ENCODE data around the gene LRFN2.

Gene LRFN2

DNA sequence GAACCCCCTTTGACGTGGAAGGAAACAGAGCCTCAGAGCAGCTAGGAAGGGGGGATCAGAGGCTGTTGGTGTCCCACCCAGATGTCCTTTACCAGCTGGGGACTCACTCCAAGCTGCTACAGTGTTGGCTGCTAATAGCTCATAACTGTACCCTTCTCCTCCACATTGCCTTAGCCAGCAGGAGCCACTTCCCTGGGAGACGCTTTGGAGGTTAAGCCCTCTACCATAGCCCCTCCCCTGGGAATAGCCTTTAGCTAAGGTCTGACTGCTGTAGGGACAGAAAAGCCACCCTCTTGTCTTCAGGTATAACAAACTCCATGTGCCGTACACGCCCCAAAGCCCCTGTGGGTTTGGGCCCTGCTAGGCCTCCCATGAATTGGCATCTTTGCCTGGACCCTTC is 238.6 kb downstream of the LRFN2 start:
- no peak overlapping the region for H3K4me3 ChIP-seq (ENCODE audit: low read depth, low read length)
- TF ChIP-seq, protein P1, sequence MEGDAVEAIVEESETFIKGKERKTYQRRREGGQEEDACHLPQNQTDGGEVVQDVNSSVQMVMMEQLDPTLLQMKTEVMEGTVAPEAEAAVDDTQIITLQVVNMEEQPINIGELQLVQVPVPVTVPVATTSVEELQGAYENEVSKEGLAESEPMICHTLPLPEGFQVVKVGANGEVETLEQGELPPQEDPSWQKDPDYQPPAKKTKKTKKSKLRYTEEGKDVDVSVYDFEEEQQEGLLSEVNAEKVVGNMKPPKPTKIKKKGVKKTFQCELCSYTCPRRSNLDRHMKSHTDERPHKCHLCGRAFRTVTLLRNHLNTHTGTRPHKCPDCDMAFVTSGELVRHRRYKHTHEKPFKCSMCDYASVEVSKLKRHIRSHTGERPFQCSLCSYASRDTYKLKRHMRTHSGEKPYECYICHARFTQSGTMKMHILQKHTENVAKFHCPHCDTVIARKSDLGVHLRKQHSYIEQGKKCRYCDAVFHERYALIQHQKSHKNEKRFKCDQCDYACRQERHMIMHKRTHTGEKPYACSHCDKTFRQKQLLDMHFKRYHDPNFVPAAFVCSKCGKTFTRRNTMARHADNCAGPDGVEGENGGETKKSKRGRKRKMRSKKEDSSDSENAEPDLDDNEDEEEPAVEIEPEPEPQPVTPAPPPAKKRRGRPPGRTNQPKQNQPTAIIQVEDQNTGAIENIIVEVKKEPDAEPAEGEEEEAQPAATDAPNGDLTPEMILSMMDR (IDR thresholded peaks at IDR 0.05; ENCODE audit: low read depth, low read length): no peak

DNA sequence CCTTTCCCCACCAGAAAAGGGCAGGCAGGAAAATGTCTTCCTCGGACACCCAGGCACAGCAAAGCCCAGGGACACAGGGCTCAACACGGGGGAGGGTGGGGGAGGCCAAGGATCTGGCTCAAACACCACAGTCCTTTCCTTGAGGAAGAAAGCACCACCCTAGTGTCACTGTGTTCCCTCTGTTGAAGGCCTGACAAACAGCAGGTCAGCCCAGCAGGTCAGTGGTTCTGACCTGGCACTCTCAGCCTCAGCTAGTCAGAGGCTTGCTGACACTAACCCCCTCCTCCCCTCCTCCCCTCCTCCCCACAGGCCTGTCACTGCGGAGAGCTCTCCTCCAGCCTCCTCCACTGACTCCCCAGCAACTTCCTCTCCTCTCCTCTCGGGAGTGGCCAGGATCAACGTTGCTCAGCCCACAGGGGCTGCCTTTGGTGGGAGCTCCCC is 239.6 kb downstream of the LRFN2 start:
- H3K4me3 ChIP-seq (ENCODE audit: low read depth, low read length): no peak overlapping the region
- TF ChIP-seq, protein P1 (IDR thresholded peaks at IDR 0.05; ENCODE audit: low read depth, low read length): no peak

DNA sequence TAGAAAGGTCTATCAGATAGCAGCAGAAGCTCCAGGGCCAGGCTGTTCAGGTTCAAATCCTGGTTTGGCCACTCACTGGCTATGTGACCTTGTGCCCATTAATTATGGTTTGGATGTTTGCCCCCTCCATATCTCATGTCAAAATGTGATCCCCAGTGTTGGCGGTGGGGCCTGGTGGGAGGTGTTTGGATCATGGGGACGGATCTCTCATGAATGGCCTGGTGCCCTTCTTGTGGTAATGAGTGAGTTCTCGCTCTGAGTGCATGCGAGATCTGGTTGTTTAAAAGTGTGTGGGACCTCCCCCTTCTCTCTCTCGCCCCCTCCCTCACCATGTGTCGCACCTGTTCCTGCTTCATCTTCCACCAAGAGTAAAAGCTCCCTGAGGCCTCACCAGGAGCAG is 240.9 kb downstream of the LRFN2 start:
- TF ChIP-seq, protein P1 (IDR thresholded peaks at IDR 0.05; ENCODE audit: low read depth, low read length): no peak
- no peak overlapping the region for H3K4me3 ChIP-seq (ENCODE audit: low read depth, low read length)

DNA sequence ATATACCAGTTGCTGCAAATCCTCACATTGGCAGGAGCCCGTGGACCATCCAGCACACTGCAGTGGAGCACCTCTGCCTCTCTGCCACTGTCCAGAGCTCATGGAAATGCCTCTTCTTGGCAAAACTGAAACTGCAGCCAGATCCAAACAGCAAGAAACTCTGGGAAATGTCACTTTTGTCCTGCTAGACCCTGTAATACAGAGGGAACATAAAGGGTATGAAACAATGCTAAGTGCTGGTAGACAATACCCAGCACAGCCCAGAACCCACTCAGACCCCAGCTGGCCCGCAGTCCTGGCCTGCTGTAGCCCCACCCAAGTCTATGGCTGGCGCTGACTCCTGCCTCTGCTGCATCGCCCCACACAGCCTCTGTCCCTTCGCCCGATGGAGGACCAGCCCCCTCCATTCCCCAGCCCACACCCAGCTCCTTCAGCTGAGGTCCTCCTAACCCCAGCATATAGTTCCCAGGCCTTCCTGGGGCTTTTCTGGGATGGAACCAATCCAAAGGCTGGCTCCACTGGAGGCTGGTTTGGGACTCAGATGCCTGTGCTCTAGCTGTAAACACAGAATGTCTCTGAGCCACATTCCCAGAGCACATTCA is 242.5 kb downstream of the LRFN2 start:
- TF ChIP-seq, protein P1 (IDR thresholded peaks at IDR 0.05; ENCODE audit: low read depth, low read length): no peak
- no peak overlapping the region for H3K4me3 ChIP-seq (ENCODE audit: low read depth, low read length)

DNA sequence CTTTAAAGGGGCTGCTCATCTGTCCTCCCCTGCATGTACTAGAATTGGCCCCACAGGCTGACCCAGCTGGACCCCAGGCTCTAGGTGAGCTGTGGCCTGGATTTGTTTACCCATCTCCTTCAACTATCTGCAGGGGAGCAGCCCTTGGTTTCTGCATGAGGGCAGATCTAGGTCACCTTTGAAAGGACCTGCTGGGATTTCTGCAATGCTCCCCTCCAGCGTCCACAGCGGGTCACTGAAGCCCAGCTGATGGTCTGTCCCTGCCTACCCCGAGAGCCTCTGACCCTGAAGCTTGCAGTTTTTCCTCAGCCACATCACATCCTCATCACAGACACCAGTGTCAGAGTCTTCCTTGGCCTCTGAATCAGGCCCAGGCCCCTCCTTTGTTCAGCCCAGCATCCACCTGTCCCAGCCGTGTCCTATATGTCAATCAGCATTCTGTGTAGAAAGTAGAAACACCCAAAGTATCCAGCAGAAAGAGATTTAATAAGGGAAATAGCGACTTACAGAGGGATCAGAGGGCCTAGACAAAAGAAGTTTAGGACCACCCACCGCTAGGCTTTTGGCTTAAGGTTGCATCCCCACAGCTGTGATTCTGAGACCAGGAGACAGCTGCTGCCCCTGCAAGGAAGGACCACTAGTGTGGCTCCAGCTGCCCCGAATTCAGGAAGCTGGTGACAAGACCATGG is 243.1 kb downstream of the LRFN2 start:
- TF ChIP-seq, protein P1 (IDR thresholded peaks at IDR 0.05; ENCODE audit: low read depth, low read length): no peak
- H3K4me3 ChIP-seq (ENCODE audit: low read depth, low read length): no peak overlapping the region

DNA sequence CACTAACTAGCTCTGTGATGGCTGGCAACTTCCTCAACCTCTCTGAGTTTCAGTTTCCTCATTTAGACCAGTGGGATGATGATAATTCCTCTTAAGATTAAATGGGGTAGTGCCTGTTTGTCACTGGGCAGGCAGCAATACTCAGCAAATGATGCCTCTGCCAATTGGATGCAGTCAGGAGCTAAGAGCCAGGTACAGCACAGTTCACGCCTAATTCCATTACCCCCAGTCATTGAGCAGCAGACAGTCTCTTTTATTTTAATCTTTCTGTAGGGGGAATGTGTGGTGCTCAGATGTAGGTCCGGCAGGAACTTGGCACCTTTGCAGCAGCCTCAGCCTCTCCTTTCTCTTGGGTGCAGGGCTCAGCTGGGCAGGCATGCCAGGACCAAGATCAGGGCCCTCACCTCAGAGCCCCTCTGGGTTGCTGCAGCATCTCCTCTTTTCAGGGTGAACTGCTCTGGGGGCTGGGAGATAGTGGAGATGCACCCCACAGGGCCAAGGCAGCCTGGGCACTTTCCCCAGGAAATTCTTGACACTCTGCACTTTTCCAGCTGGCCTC is 243.8 kb downstream of the LRFN2 start:
- TF ChIP-seq, protein P1 (IDR thresholded peaks at IDR 0.05; ENCODE audit: low read depth, low read length): no peak
- H3K4me3 ChIP-seq (ENCODE audit: low read depth, low read length): no peak overlapping the region

DNA sequence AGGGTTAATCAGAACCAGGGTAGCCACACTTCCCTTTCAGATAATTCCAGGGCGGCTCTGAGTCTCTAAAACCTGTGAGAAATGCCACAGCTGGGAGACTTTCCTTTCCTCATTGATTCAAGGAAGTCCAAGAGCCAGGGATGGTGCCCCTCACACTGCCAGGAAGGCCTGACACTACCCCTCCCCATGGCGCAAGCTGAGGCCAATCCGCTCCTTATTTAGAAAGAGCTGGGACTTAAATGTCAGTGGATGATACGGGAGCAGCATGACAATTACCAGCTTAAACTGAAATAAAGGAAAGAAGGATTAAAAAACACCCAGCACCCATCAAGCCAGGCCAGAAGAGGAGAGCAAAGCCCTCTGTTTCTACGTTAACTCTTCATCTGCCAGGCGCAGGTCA is 244.4 kb downstream of the LRFN2 start:
- TF ChIP-seq, protein P1 (IDR thresholded peaks at IDR 0.05; ENCODE audit: low read depth, low read length): no peak
- H3K4me3 ChIP-seq (ENCODE audit: low read depth, low read length): no peak overlapping the region

Measured in WI38 (cell line).